ENCODE results near the gene PPP2R2C.
A peak's percentile ranks its signal among the peaks of the same experiment; 100 is the strongest.

The PPP2R2C gene

DNA sequence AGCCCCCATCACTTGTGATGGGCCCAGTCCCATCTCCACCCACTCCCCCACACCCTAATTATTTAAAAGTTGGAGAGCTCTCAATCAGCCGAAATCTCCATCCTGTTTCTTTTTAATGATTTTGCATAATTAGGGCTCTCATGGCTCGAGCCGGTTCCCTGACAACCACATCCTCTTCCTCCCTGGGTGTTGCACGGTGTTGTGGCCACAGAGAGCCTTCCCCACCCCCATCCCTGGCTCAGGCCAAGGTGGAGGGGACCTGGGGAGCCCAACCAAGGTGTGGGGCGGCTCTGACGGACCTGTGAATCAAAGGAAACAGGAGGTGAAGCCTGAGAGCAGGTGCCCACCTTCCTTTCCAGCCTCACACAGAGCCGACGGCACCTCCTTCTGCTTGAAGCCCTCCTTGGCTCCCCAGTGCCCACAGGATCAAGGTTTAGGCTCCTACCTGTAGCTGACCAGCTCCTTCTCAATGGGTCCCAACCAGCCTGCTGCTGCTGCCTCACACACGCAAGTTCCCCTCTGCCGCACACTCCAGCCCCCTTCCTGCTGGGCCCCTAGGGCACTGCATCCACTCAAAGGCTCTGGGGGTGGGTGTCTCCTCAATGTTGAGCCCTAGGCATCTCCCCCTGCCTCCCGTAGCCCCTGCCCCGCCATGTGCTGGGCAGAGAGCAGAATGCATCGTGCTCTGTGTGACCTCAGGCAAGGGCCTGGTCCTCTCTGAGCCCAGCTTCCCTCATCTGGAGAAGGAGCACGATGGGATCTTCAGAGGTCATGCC is 134.1 kb downstream of the PPP2R2C start:
- no peak for DNase-seq (ENCODE audit: low read depth, low spot score)
- in situ Hi-C loops (cut with HindIII; ENCODE audit: low sequenced_read_pairs): no loop called here
- TF ChIP-seq, protein P1, sequence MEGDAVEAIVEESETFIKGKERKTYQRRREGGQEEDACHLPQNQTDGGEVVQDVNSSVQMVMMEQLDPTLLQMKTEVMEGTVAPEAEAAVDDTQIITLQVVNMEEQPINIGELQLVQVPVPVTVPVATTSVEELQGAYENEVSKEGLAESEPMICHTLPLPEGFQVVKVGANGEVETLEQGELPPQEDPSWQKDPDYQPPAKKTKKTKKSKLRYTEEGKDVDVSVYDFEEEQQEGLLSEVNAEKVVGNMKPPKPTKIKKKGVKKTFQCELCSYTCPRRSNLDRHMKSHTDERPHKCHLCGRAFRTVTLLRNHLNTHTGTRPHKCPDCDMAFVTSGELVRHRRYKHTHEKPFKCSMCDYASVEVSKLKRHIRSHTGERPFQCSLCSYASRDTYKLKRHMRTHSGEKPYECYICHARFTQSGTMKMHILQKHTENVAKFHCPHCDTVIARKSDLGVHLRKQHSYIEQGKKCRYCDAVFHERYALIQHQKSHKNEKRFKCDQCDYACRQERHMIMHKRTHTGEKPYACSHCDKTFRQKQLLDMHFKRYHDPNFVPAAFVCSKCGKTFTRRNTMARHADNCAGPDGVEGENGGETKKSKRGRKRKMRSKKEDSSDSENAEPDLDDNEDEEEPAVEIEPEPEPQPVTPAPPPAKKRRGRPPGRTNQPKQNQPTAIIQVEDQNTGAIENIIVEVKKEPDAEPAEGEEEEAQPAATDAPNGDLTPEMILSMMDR (IDR thresholded peaks at IDR 0.05; ENCODE audit: low read depth, low read length): no peak
- H3K4me3 ChIP-seq (ENCODE audit: low read depth, low read length): no peak overlapping the region

GRCh38 chr4:6337331-6337935 is 135.0 kb downstream of the PPP2R2C start:
- H3K4me3 ChIP-seq (ENCODE audit: low read depth, low read length): no peak overlapping the region
- no peak for DNase-seq (ENCODE audit: low read depth, low spot score)
- in situ Hi-C loops (cut with HindIII; ENCODE audit: low sequenced_read_pairs): no loop called here
- TF ChIP-seq, protein P1 (IDR thresholded peaks at IDR 0.05; ENCODE audit: low read depth, low read length): no peak

GRCh38 chr4:6336166-6336565 is 136.2 kb downstream of the PPP2R2C start:
- H3K4me3 ChIP-seq (ENCODE audit: low read depth, low read length): no peak overlapping the region
- TF ChIP-seq, protein P1 (IDR thresholded peaks at IDR 0.05; ENCODE audit: low read depth, low read length): no peak
- in situ Hi-C loops (cut with HindIII; ENCODE audit: low sequenced_read_pairs): no loop called here
- no peak for DNase-seq (ENCODE audit: low read depth, low spot score)

- TF ChIP-seq, protein P1 (IDR thresholded peaks at IDR 0.05; ENCODE audit: low read depth, low read length): no peak
- in situ Hi-C loops (cut with HindIII; ENCODE audit: low sequenced_read_pairs): no loop called here
- H3K4me3 ChIP-seq (ENCODE audit: low read depth, low read length): no peak overlapping the region
- DNase-seq (ENCODE audit: low read depth, low spot score): no peak
These were observed 137.3 kb downstream of the PPP2R2C start for GRCh38 chr4:6335040-6335590.

DNA sequence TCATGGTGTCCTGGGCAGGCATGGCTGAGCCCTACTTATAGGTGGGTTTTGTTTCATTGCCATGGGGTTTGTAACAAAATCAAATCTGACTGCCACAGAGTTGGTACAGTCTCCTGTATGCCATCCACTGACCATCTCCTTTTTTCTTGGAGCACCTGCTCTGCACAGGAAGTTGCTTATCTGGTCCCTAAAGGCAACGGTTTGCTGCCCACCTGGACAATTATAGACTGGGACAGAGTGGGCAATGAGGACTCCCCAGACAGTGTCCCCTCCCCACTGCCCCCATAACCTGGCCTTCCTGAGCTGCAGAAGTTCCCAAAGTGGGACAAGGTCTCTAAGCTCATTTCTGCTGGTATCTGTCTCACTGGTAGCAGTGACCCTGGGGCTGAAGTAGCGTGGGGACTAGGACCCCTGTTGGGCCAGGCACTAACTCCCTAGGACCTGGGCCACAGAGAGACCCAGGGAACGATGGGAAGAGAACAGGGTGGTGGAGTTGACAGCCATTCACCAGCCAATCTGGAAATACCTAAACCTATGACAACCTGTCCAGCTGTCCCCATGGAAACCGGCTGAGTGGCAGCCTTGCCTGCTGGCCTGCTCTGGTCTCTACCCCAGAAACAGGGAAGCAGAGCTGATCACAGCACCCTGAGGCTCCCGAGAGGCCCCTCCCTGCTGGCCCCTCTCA is 138.1 kb downstream of the PPP2R2C start:
- TF ChIP-seq, protein P1 (IDR thresholded peaks at IDR 0.05; ENCODE audit: low read depth, low read length): no peak
- in situ Hi-C loops (cut with HindIII; ENCODE audit: low sequenced_read_pairs): no loop called here
- H3K4me3 ChIP-seq (ENCODE audit: low read depth, low read length): no peak overlapping the region
- no peak for DNase-seq (ENCODE audit: low read depth, low spot score)

DNA sequence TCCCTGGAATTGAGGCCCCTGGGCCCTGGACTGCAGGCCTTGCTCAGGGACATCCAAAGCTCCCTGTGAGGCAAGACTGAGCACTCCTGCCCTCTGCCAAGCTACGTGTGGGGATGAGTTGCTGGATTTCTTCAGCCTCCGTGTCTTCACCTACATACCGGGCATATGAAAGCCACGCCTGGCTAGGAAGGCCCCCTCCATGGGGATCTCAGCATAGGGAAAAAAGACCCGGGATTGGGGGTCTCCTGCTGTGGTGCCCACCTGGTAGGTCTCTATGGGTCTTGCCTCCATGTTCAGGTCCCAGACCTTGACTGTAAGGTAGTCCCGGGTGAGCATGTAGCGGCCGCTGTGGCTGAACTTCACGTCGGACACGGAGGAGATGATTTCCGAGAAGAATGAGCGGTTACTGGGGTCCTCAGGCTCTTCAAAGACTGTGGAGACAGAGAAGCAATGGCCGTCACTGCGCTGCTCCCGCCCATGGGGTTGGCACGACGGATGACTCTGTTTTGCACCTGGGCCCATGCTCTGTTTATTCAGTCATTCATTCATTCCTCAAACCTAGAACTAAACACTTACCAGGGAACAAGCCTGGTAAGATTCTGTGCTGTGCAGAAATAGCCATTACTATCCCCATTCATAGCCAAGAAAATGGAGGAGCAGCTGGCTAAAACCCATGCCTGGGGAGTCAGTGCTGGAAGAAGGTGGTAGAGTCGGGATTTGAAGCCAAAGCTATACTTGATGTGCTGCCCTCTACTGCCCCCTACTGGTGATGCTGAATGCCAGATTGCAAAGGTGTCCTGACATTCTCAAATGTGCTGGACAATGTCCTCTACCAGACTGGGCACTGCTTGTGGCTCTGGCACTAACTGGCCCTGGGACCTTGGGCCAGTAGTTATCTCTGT is 138.9 kb downstream of the PPP2R2C start:
- in situ Hi-C loops (cut with HindIII; ENCODE audit: low sequenced_read_pairs): no loop called here
- no peak overlapping the region for H3K4me3 ChIP-seq (ENCODE audit: low read depth, low read length)
- no peak for DNase-seq (ENCODE audit: low read depth, low spot score)
- TF ChIP-seq, protein P1 (IDR thresholded peaks at IDR 0.05; ENCODE audit: low read depth, low read length): peak; percentile 65

All from astrocyte of the spinal cord (primary cell).